Parathyroid adenoma (tissue), 2 donors: ENCODE measurements around the gene PLCD1.

Experiments
- H2AFZ ChIP-seq: fragments of 300-600 bp; sonication (generic); one replicate; pipeline ENCODE4 v1.7.0; 2017; ENCODE audit warnings: antibody characterized with exemption, mild to moderate bottlenecking
- H3K27ac ChIP-seq: fragments of 300-600 bp; sonication (generic); one replicate; pipeline ENCODE4 v1.7.0; 2017
- H3K27me3 ChIP-seq: fragments of 300-600 bp; sonication (generic); one replicate; pipeline ENCODE4 v1.7.0; 2017; ENCODE audit warnings: low read length; ENCODE audit not compliant: control insufficient read depth, insufficient read depth
- H3K36me3 ChIP-seq: fragments of 300-600 bp; sonication (generic); one replicate; pipeline ENCODE4 v1.7.0; 2017; ENCODE audit warnings: low read length; ENCODE audit not compliant: control insufficient read depth, insufficient read depth
- H3K4me1 ChIP-seq: fragments of 300-600 bp; sonication (generic); one replicate; pipeline ENCODE4 v1.7.0; 2017; ENCODE audit warnings: control low read depth
- H3K4me2 ChIP-seq: fragments of 300-600 bp; sonication (generic); one replicate; pipeline ENCODE4 v1.7.0; 2017; ENCODE audit warnings: low read length
- H3K4me3 ChIP-seq: fragments of 300-600 bp; sonication (generic); one replicate; pipeline ENCODE4 v1.7.0; 2017; ENCODE audit warnings: low read depth, low read length
- H3K79me2 ChIP-seq: fragments of 300-600 bp; sonication (generic); one replicate; pipeline ENCODE4 v1.7.0; 2017; ENCODE audit warnings: control low read depth
- H3K9ac ChIP-seq: fragments of 300-600 bp; sonication (generic); one replicate; pipeline ENCODE4 v1.7.0; 2017; ENCODE audit warnings: mild to moderate bottlenecking
- H3K9me3 ChIP-seq: fragments of 300-600 bp; sonication (generic); one replicate; pipeline ENCODE4 v1.7.0; 2017; ENCODE audit warnings: low read length; ENCODE audit not compliant: control insufficient read depth
- TF ChIP-seq, protein P1 (sequence below): fragments of 300-600 bp; sonication (generic); IDR thresholded peaks from one replicate; pipeline ENCODE4 v1.7.0; 2017; ENCODE audit warnings: antibody characterized with exemption, mild to moderate bottlenecking
- donor health status: primary hyperparathyroidism.

The PLCD1 gene

DNA sequence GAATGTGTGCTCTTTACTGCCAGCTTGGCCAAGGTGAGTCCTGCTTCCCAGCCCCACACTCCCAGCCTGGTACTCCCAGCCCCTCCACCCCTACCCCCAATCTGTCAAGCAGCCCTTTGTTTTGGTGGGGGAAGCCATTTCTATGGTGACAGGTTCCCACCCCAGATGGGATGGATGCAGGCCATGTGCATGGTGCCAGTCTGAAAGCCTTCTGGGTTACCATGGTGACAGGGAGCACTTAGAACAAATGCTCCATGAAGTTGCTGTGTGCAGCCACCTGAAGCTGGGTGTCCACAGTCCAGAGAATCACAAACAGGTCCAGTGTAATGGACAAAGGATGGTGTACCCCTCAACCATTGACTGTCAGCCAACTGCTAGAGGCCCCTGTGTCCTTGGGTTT lies 58.0 kb downstream of the PLCD1 start:
- TF ChIP-seq, protein P1, sequence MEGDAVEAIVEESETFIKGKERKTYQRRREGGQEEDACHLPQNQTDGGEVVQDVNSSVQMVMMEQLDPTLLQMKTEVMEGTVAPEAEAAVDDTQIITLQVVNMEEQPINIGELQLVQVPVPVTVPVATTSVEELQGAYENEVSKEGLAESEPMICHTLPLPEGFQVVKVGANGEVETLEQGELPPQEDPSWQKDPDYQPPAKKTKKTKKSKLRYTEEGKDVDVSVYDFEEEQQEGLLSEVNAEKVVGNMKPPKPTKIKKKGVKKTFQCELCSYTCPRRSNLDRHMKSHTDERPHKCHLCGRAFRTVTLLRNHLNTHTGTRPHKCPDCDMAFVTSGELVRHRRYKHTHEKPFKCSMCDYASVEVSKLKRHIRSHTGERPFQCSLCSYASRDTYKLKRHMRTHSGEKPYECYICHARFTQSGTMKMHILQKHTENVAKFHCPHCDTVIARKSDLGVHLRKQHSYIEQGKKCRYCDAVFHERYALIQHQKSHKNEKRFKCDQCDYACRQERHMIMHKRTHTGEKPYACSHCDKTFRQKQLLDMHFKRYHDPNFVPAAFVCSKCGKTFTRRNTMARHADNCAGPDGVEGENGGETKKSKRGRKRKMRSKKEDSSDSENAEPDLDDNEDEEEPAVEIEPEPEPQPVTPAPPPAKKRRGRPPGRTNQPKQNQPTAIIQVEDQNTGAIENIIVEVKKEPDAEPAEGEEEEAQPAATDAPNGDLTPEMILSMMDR = no peak
- Histone ChIP-seq H3K79me2 (peaks cover 6% of the 10 kb centered on the region), H3K4me3 (no peak overlapping the region), H3K9ac (no peak overlapping the region), H2AFZ (no peak overlapping the region), H3K4me1 (no peaks in the 10 kb centered on the region), H3K4me2 (no peak overlapping the region), H3K9me3 (no peaks in the 10 kb centered on the region), H3K27ac (no peak overlapping the region), H3K36me3 (no peaks in the 10 kb centered on the region), H3K27me3 (no peaks in the 10 kb centered on the region)

DNA sequence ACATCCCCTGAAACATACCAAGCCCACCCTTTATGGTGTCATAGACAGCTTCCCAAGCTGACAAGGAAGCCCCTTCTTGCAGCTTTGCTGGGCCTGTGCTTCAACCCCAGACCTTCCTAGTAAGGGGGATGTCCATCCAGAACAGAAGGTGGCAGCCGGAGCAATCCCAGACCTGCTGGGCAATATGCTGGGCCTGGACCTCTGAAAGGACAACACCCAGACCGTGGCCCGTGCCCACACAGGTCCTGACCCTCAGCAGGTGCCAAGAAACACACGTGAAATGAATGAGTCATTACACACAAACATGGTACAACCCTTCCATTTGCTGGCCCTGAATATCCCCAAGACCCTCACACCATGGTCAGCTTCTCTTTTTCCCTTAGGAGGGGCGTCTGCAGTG lies 58.6 kb downstream of the PLCD1 start:
- H3K27ac ChIP-seq = no peak overlapping the region
- TF ChIP-seq, protein P1 = no peak
- no peak overlapping the region for H3K4me2 ChIP-seq
- H3K9me3 ChIP-seq = no peaks in the 10 kb centered on the region
- H3K9ac ChIP-seq = no peak overlapping the region
- H3K36me3 ChIP-seq = no peaks in the 10 kb centered on the region
- no peak overlapping the region for H2AFZ ChIP-seq
- H3K4me1 ChIP-seq = no peaks in the 10 kb centered on the region
- no peak overlapping the region for H3K4me3 ChIP-seq
- no peaks in the 10 kb centered on the region for H3K27me3 ChIP-seq
- peaks cover 6% of the 10 kb centered on the region for H3K79me2 ChIP-seq

DNA sequence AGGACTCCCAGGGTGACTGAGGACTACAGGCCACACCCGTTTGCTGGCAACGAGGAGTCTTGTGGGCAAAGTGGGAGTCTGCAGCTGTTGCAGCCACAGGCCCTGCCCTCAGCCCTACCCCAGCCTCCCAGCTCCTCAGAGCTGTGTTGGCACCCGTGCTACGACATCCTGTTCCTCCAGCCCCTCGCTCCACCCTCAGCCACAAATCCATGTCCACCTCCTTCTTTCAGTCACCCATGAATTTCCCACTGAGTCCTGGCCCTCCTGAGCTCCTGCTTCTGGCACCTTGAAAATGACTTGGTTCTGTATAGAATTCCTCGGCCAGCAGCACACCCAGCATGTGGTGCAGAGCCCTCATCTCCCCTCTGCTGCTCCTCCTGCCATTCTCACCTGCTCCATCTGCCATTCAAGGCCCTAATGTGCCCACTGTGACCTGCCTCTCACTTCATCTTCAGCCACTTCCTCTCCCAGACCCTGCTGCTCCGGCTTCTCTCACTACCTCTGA lies 59.8 kb downstream of the PLCD1 start:
- Histone ChIP-seq H2AFZ (no peak overlapping the region), H3K4me3 (no peak overlapping the region), H3K27ac (no peak overlapping the region), H3K4me2 (no peak overlapping the region), H3K9me3 (no peaks in the 10 kb centered on the region), H3K79me2 (peaks cover 3% of the 10 kb centered on the region), H3K9ac (no peak overlapping the region), H3K4me1 (no peaks in the 10 kb centered on the region), H3K27me3 (no peaks in the 10 kb centered on the region), H3K36me3 (no peaks in the 10 kb centered on the region)
- TF ChIP-seq, protein P1 = no peak

DNA sequence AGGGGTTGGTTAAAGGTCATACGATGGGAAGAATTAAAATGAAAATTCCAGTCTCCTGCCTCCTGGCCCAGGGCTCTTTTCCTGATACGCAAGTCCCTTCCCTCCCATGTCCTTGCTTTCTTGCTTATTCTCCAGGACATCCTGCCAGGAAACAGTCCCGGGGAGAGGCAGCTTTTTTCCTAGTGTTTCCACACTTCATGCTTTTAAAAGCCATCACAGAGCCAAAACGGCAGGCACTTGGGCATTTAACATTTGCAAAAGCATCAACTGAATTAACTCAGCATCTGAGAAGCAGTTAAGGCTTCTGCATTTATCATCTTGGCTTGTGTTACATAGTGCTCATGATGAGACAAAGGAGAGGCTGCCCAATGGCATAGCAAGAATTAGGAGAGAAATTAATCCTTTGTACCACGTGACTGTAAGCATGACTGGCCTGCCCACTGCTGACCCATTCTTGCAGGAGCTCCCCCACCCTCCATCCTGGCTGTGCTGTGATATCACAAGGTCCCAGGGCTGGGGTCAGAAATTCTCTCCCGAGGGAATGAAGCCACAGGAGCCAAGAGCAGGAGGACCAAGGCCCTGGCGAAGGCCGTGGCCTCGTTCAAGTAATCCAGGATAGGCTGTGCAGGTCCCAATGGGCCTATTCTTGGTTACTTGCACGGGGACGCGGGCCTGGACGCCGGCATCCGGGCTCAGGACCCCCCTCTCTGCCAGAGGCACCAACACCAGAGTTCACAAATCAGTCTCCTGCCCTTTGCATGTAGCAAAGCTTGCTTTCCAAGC lies 60.4 kb downstream of the PLCD1 start:
- TF ChIP-seq, protein P1 = no peak
- Histone ChIP-seq H3K36me3 (no peaks in the 10 kb centered on the region), H3K9me3 (no peaks in the 10 kb centered on the region), H3K4me1 (no peaks in the 10 kb centered on the region), H3K27ac (peak overlapping the region; percentile 17), H3K4me3 (no peak overlapping the region), H3K4me2 (no peak overlapping the region), H3K27me3 (no peaks in the 10 kb centered on the region), H2AFZ (no peak overlapping the region), H3K79me2 (peaks cover 3% of the 10 kb centered on the region), H3K9ac (no peak overlapping the region)

DNA sequence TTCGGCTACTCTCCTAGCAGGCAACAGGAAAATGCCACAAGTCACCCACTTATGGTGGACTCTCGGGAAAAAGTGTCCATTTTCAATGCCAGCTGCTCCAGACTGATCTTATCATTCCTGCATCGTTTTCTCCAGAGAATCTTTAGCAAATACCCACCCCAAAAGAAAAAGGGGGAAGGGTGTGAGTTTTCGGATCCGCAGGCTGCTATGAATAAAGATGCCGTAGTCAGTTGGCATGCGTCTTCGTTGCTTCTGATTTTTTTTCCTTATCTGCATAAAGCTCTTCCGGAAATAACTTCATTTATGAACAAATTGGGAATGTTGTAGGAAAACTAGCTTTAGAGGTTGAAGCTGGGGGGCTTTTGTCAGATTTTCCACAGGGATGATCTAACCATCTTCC lies 61.2 kb downstream of the PLCD1 start:
- no peaks in the 10 kb centered on the region for H3K9me3 ChIP-seq
- no peaks in the 10 kb centered on the region for H3K4me1 ChIP-seq
- no peak overlapping the region for H3K9ac ChIP-seq
- H2AFZ ChIP-seq = no peak overlapping the region
- H3K27me3 ChIP-seq = no peaks in the 10 kb centered on the region
- TF ChIP-seq, protein P1 = no peak
- H3K4me3 ChIP-seq = no peak overlapping the region
- no peak overlapping the region for H3K4me2 ChIP-seq
- no peaks in the 10 kb centered on the region for H3K36me3 ChIP-seq
- peaks cover 3% of the 10 kb centered on the region for H3K79me2 ChIP-seq
- peak overlapping the region; percentile 17 for H3K27ac ChIP-seq
